HepG2 (cell line): ENCODE results near the gene ATRAID. TPM values are rescaled to one million over a fixed set of nuclear protein-coding genes. Genes with fewer than 3 reads are reported as not detected.
A peak's percentile ranks its signal among the peaks of the same experiment; 100 is the strongest.

Experiments
- CBX2 ChIP-seq, 2 experiments: fragments of 200-600 bp in 1 of 2; sonication (generic); formaldehyde crosslinking in 1 of 2; IDR thresholded peaks; 2 replicates each; pipeline versions ENCODE4 v1.7.0 to v1.8.1; 2018 to 2022; ENCODE audit warnings: low read depth in 2 of 2, low read length in 1 of 2, mild to moderate bottlenecking in 1 of 2, missing genetic modification reagents in 1 of 2
- EEA1 ChIP-seq: sonication (generic); formaldehyde crosslinking; IDR thresholded peaks from 2 replicates; pipeline ENCODE4 v1.5.1; 2020; ENCODE audit warnings: mild to moderate bottlenecking, missing genetic modification reagents, borderline replicate concordance
- FOXC1 ChIP-seq: sonication (generic); formaldehyde crosslinking; IDR thresholded peaks from 2 replicates; pipeline ENCODE4 v1.8.0; 2022; ENCODE audit warnings: mild to moderate bottlenecking, missing genetic modification reagents, borderline replicate concordance
- GTF3A ChIP-seq: sonication (generic); formaldehyde crosslinking; conservative IDR thresholded peaks from 2 replicates; pipeline ENCODE4 v1.4.0; 2020; ENCODE audit warnings: mild to moderate bottlenecking, missing genetic modification reagents
- HOXA3 ChIP-seq: sonication (generic); formaldehyde crosslinking; IDR thresholded peaks from 2 replicates; pipeline ENCODE4 v1.5.0; 2020; ENCODE audit warnings: missing genetic modification reagents
- KLF11 ChIP-seq: IDR thresholded peaks from 2 replicates; pipeline ENCODE4 v1.6.1; 2016; ENCODE audit warnings: missing compliant biosample characterization
- KLF13 ChIP-seq: sonication (generic); formaldehyde crosslinking; IDR thresholded peaks from 2 replicates; pipeline ENCODE4 v1.4.0; 2020; ENCODE audit warnings: mild to moderate bottlenecking, missing genetic modification reagents
- MATR3 ChIP-seq: sonication (generic); formaldehyde crosslinking; IDR thresholded peaks from 2 replicates; pipeline ENCODE4 v1.4.0; 2020; ENCODE audit warnings: missing genetic modification reagents
- MIER3 ChIP-seq: IDR thresholded peaks from 2 replicates; pipeline ENCODE4 v1.6.1; 2016; ENCODE audit warnings: missing compliant biosample characterization, borderline replicate concordance
- MLLT10 ChIP-seq: sonication (generic); formaldehyde crosslinking; IDR thresholded peaks from 2 replicates; pipeline ENCODE4 v1.4.0; 2020; ENCODE audit warnings: missing genetic modification reagents
- RAD51 ChIP-seq: fragments of 450-650 bp; IDR thresholded peaks from 2 replicates; pipeline ENCODE4 v1.6.1; 2016; ENCODE audit warnings: borderline replicate concordance
- RFXANK ChIP-seq: IDR thresholded peaks from 2 replicates; pipeline ENCODE4 v1.6.1; 2016
- SIN3A ChIP-seq: IDR thresholded peaks from 2 replicates; pipeline ENCODE4 v1.6.1; 2011; ENCODE audit warnings: low read depth, mild to moderate bottlenecking, control low read depth, low read length, borderline replicate concordance
- TRIM24 ChIP-seq: sonication (generic); formaldehyde crosslinking; IDR thresholded peaks from 2 replicates; pipeline ENCODE4 v1.8.0; 2022; ENCODE audit warnings: mild to moderate bottlenecking, missing genetic modification reagents
- ZBTB42 ChIP-seq: sonication (generic); formaldehyde crosslinking; IDR thresholded peaks from 2 replicates; pipeline ENCODE4 v1.5.0; 2020; ENCODE audit warnings: mild to moderate bottlenecking, missing genetic modification reagents
- ZNF263 ChIP-seq: sonication (generic); formaldehyde crosslinking; IDR thresholded peaks from 2 replicates; pipeline ENCODE4 v1.4.0; 2020; ENCODE audit warnings: missing genetic modification reagents
- ZNF431 ChIP-seq: sonication (generic); formaldehyde crosslinking; IDR thresholded peaks from 2 replicates; pipeline ENCODE4 v1.9.0; 2022; ENCODE audit warnings: missing genetic modification reagents, low read depth, mild to moderate bottlenecking, borderline replicate concordance
- ZNF772 ChIP-seq: sonication (generic); formaldehyde crosslinking; IDR thresholded peaks from 2 replicates; pipeline ENCODE4 v1.5.0; 2020; ENCODE audit warnings: mild to moderate bottlenecking, missing genetic modification reagents
- polyA plus RNA-seq, 8 experiments: library from polyadenylated mRNA; depleted of rRNA in 3 of 8; stranded (reverse) in 7 of 8; unstranded in 1 of 8; fragments of >200 nt; fragmentation: Illumina TruSeq in 4 of 8; extraction: Trizol in 4 of 8; gene quantifications; 2 replicates each; pipeline versions ENCODE4 v1.2.1 to v1.2.3, GENCODE V29; 2011 to 2016; ENCODE audit warnings: low read depth in 4 of 8, missing spikeins in 1 of 8, mixed read lengths in 1 of 8; ENCODE audit not compliant: insufficient read depth in 1 of 8
- total RNA-seq, 5 experiments: library from RNA; depleted of rRNA; stranded (reverse); fragments of >200 nt; fragmentation: Illumina TruSeq; extraction: Trizol; gene quantifications; 2 replicates each; pipeline ENCODE4 v1.2.3, GENCODE V29; 2016; ENCODE audit warnings: low read depth in 1 of 5
- TF ChIP-seq, protein P1 (sequence below): sonication (generic); formaldehyde crosslinking; IDR thresholded peaks from 2 replicates; pipeline ENCODE4 v1.4.0; 2020; ENCODE audit warnings: low read depth, mild to moderate bottlenecking, missing genetic modification reagents
- TF ChIP-seq, protein P2 (sequence below): sonication (generic); formaldehyde crosslinking; IDR thresholded peaks from 2 replicates; pipeline ENCODE4 v1.9.0; 2021; ENCODE audit warnings: missing genetic modification reagents, mild to moderate bottlenecking, borderline replicate concordance
- TF ChIP-seq, protein P3 (sequence below): sonication (generic); formaldehyde crosslinking; IDR thresholded peaks from 2 replicates; pipeline ENCODE4 v1.4.0; 2020; ENCODE audit warnings: mild to moderate bottlenecking, low read depth, missing genetic modification reagents

ATRAID gene
- total and polyA plus RNA-seq, 2 of the 13 experiments (the other 11 are each of a cell fraction or from before 2014, with no cell fraction given) = 207 to 382 TPM

DNA sequence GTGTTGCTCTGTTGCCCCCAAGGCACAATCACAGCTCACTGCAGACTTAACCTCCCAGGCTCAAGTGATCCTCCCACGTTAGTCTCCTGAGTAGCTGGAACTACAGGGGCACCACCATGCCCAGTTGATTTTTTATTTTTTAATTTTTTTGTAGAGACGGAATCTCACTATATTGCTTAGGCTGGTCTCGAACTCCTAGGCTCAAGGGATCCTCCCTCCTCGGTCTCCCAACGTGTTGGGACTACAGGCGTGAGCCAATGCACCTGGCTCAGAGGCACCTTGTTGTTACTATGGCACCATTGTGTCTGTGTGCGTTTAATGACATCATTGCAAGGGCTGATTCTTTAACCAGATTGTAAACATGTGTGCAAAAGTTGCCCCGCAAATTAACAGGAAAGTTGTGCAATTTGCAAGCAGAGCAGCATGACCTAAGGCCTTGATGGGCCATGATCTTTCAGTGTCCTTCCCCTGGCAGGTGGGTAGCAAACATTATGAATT is 40.4 kb upstream of the ATRAID start (continued):
- TF ChIP-seq ZBTB42 (CRISPR knock-in tag) (0 out of 2 replicates have a peak, but pooled peaks have one; percentile 34), CBX2 (IDR thresholded peaks at IDR 0.05; ENCODE audit: low read depth, low read length) (no peak), CBX2 (CRISPR knock-in tag; IDR thresholded peaks at IDR 0.05; ENCODE audit: low read depth) (no peak), KLF11 (CRISPR knock-in tag) (peak; percentile 92; the same call in 1 of the 2 replicates), MLLT10 (no peak), MIER3 (peak; percentile 99; the same call in 1 of the 2 replicates), ZNF263 (CRISPR knock-in tag) (peak; percentile 58; the same call in 1 of the 2 replicates), RFXANK (no peak; the same call in 1 of the 2 replicates), ZNF431 (CRISPR knock-in tag) (no peak), GTF3A (CRISPR knock-in tag) (no peak), EEA1 (CRISPR knock-in tag) (no peak), TRIM24 (CRISPR knock-in tag) (no peak), MATR3 (CRISPR knock-in tag) (no peak), FOXC1 (CRISPR knock-in tag) (no peak; the same call in 1 of the 2 replicates), ZNF772 (no peak; the same call in 1 of the 2 replicates), RAD51 (0 out of 2 replicates have a peak, but pooled peaks have one; percentile 7), SIN3A (peak; percentile 55; the same call in 1 of the 2 replicates), HOXA3 (peak; percentile 95), KLF13 (CRISPR knock-in tag) (no peak)
- TF ChIP-seq, protein P1, sequence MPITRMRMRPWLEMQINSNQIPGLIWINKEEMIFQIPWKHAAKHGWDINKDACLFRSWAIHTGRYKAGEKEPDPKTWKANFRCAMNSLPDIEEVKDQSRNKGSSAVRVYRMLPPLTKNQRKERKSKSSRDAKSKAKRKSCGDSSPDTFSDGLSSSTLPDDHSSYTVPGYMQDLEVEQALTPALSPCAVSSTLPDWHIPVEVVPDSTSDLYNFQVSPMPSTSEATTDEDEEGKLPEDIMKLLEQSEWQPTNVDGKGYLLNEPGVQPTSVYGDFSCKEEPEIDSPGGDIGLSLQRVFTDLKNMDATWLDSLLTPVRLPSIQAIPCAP (CRISPR knock-in tag) = no peak
- TF ChIP-seq, protein P2, sequence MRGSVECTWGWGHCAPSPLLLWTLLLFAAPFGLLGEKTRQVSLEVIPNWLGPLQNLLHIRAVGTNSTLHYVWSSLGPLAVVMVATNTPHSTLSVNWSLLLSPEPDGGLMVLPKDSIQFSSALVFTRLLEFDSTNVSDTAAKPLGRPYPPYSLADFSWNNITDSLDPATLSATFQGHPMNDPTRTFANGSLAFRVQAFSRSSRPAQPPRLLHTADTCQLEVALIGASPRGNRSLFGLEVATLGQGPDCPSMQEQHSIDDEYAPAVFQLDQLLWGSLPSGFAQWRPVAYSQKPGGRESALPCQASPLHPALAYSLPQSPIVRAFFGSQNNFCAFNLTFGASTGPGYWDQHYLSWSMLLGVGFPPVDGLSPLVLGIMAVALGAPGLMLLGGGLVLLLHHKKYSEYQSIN = no peak
- TF ChIP-seq, protein P3, sequence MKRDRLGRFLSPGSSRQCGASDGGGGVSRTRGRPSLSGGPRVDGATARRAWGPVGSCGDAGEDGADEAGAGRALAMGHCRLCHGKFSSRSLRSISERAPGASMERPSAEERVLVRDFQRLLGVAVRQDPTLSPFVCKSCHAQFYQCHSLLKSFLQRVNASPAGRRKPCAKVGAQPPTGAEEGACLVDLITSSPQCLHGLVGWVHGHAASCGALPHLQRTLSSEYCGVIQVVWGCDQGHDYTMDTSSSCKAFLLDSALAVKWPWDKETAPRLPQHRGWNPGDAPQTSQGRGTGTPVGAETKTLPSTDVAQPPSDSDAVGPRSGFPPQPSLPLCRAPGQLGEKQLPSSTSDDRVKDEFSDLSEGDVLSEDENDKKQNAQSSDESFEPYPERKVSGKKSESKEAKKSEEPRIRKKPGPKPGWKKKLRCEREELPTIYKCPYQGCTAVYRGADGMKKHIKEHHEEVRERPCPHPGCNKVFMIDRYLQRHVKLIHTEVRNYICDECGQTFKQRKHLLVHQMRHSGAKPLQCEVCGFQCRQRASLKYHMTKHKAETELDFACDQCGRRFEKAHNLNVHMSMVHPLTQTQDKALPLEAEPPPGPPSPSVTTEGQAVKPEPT (CRISPR knock-in tag) = no peak
